Gastroesophageal sphincter (tissue), 3 donors: Measurements from ENCODE around the gene CTNNA2.

Experiments
- POLR2A ChIP-seq, 2 donors: fragments of 450-650 bp; IDR thresholded peaks; one replicate each; pipeline ENCODE4 v1.6.1; 2017; ENCODE audit warnings: antibody characterized with exemption in 2 of 2, mild to moderate bottlenecking in 2 of 2, moderate library complexity in 1 of 2
- TF ChIP-seq, protein P1 (sequence below), 4 experiments: fragments of 200-600 bp in 2 of 4; fragments of 450-650 bp in 2 of 4; sonication (generic) in 1 of 4; IDR thresholded peaks; one replicate each; pipeline ENCODE4 v1.5.1; 2017 to 2019; ENCODE audit warnings: antibody characterized with exemption in 4 of 4, mild to moderate bottlenecking in 2 of 4, moderate library complexity in 2 of 4

- TF ChIP-seq, protein P1, sequence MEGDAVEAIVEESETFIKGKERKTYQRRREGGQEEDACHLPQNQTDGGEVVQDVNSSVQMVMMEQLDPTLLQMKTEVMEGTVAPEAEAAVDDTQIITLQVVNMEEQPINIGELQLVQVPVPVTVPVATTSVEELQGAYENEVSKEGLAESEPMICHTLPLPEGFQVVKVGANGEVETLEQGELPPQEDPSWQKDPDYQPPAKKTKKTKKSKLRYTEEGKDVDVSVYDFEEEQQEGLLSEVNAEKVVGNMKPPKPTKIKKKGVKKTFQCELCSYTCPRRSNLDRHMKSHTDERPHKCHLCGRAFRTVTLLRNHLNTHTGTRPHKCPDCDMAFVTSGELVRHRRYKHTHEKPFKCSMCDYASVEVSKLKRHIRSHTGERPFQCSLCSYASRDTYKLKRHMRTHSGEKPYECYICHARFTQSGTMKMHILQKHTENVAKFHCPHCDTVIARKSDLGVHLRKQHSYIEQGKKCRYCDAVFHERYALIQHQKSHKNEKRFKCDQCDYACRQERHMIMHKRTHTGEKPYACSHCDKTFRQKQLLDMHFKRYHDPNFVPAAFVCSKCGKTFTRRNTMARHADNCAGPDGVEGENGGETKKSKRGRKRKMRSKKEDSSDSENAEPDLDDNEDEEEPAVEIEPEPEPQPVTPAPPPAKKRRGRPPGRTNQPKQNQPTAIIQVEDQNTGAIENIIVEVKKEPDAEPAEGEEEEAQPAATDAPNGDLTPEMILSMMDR (IDR thresholded peaks at IDR 0.05) = no peak
- no peak for TF ChIP-seq POLR2A (IDR thresholded peaks at IDR 0.05)
These were observed 51.2 kb downstream of the CTNNA2 start for GRCh38 chr2:79564065-79564464.
